Neural cell (in vitro differentiated cells): ENCODE data around the gene LCE3E. TPM values are rescaled to one million over a fixed set of nuclear protein-coding genes. Genes with fewer than 3 reads are reported as not detected.

Experiments
- H2AFZ ChIP-seq: fragments of 200-600, 300-800 bp; sonication (generic), shearing (Covaris generic); 2 replicates; pipeline ENCODE4 v1.6.0; 2014; ENCODE audit warnings: low read depth, mild to moderate bottlenecking, antibody characterized with exemption, low read length, moderate library complexity
- H3F3A ChIP-seq: fragments of 200-600 bp; shearing (Covaris generic); 2 replicates; pipeline ENCODE4 v1.6.1; 2016; ENCODE audit warnings: mild to moderate bottlenecking, moderate library complexity, mixed read lengths, antibody characterized with exemption, low read length; ENCODE audit not compliant: insufficient read depth, poor library complexity, severe bottlenecking
- H3K27ac ChIP-seq: fragments of 200-600, 300-800 bp; sonication (generic), shearing (Covaris generic); 2 replicates; pipeline ENCODE4 v1.5.1; 2014; ENCODE audit warnings: mild to moderate bottlenecking, low read length, moderate library complexity
- H3K27me3 ChIP-seq: fragments of 300-800, 200-600 bp; sonication (generic), shearing (Covaris generic); 2 replicates; pipeline ENCODE4 v1.6.0; 2014; ENCODE audit warnings: mild to moderate bottlenecking, low read depth, low read length, moderate library complexity; ENCODE audit not compliant: insufficient read depth
- H3K36me3 ChIP-seq: fragments of 300-800, 200-600 bp; sonication (generic), shearing (Covaris generic); 2 replicates; pipeline ENCODE4 v1.5.1; 2014; ENCODE audit warnings: mild to moderate bottlenecking, antibody characterized with exemption, low read length, moderate library complexity; ENCODE audit not compliant: insufficient read depth
- H3K4me2 ChIP-seq: fragments of 300-800, 200-600 bp; sonication (generic), shearing (Covaris generic); 2 replicates; pipeline ENCODE4 v1.6.0; 2014; ENCODE audit warnings: mild to moderate bottlenecking, low read length
- H3K4me3 ChIP-seq: fragments of 300-800, 200-600 bp; sonication (generic), shearing (Covaris generic); 2 replicates; pipeline ENCODE4 v1.5.1; 2014; ENCODE audit warnings: mild to moderate bottlenecking, low read length, moderate library complexity
- H3K79me2 ChIP-seq: fragments of 200-600 bp; shearing (Covaris generic); replicated peaks from 2 replicates; pipeline ENCODE4 v1.6.0; 2014; ENCODE audit warnings: mild to moderate bottlenecking, low read length, moderate library complexity; ENCODE audit not compliant: insufficient read depth
- H3K9ac ChIP-seq: fragments of 300-800, 200-600 bp; sonication (generic), shearing (Covaris generic); 2 replicates; pipeline ENCODE4 v1.6.1; 2016; ENCODE audit warnings: mild to moderate bottlenecking, low read length, mixed read lengths
- H3K9me2 ChIP-seq: fragments of 200-600 bp; shearing (Covaris generic); 2 replicates; pipeline ENCODE4 v1.6.1; 2016; ENCODE audit warnings: mild to moderate bottlenecking, low read length, mixed read lengths; ENCODE audit not compliant: insufficient read depth
- H3K9me3 ChIP-seq: fragments of 200-600, 300-800 bp; sonication (generic), shearing (Covaris generic); 2 replicates; pipeline ENCODE4 v1.6.1; 2016; ENCODE audit warnings: mild to moderate bottlenecking, mixed run types, low read length, moderate library complexity, mixed read lengths
- H4K20me1 ChIP-seq: fragments of 200-600 bp; shearing (Covaris generic); 2 replicates; pipeline ENCODE4 v1.6.1; 2016; ENCODE audit warnings: mild to moderate bottlenecking, mixed run types; ENCODE audit not compliant: insufficient read depth
- EP300 ChIP-seq: fragments of 450-650 bp; conservative IDR thresholded peaks from 2 replicates; pipeline ENCODE4 v1.6.1; 2014; ENCODE audit warnings: antibody characterized with exemption, mild to moderate bottlenecking, moderate library complexity; ENCODE audit not compliant: poor library complexity, severe bottlenecking
- EZH2 ChIP-seq: fragments of 200-600, 300-800 bp; shearing (Covaris generic), sonication (generic); IDR thresholded peaks from 2 replicates; pipeline ENCODE4 v1.6.1; 2014; ENCODE audit warnings: antibody characterized with exemption, low read length, borderline replicate concordance, mild to moderate bottlenecking; ENCODE audit not compliant: insufficient read depth, poor library complexity, severe bottlenecking
- MXI1 ChIP-seq: fragments of 450-650 bp; conservative IDR thresholded peaks from 2 replicates; pipeline ENCODE4 v1.6.1; 2014; ENCODE audit warnings: antibody characterized with exemption, mild to moderate bottlenecking; ENCODE audit not compliant: poor library complexity, severe bottlenecking
- POLR2AphosphoS5 ChIP-seq: IDR thresholded peaks from 2 replicates; pipeline ENCODE4 v1.6.1; 2012
- RAD21 ChIP-seq: fragments of 450-650 bp; conservative IDR thresholded peaks from 2 replicates; pipeline ENCODE4 v1.6.1; 2014; ENCODE audit warnings: antibody characterized with exemption, mild to moderate bottlenecking, moderate library complexity
- SMC3 ChIP-seq: fragments of 450-650 bp; conservative IDR thresholded peaks from 2 replicates; pipeline ENCODE4 v1.6.1; 2014; ENCODE audit warnings: antibody characterized with exemption, mild to moderate bottlenecking, moderate library complexity; ENCODE audit not compliant: poor library complexity
- TAF1 ChIP-seq: IDR thresholded peaks from 2 replicates; pipeline ENCODE4 v1.6.1; 2012; ENCODE audit warnings: low read depth
- polyA plus RNA-seq: library from polyadenylated mRNA; depleted of rRNA; stranded (reverse); fragments of >200 nt; gene quantifications from 2 replicates; pipeline ENCODE4 v1.2.3, GENCODE V29; 2014
- TF ChIP-seq, protein P1 (sequence below): IDR thresholded peaks from 2 replicates; pipeline ENCODE4 v1.6.1; 2012; ENCODE audit warnings: borderline replicate concordance
- TF ChIP-seq, protein P2 (sequence below): fragments of 450-650 bp; IDR thresholded peaks from 2 replicates; pipeline ENCODE4 v1.5.1; 2014; ENCODE audit warnings: antibody characterized with exemption, mild to moderate bottlenecking, moderate library complexity; ENCODE audit not compliant: poor library complexity, severe bottlenecking

LCE3E gene
- polyA plus RNA-seq, 1 donor from 2014 or later: not detected

DNA sequence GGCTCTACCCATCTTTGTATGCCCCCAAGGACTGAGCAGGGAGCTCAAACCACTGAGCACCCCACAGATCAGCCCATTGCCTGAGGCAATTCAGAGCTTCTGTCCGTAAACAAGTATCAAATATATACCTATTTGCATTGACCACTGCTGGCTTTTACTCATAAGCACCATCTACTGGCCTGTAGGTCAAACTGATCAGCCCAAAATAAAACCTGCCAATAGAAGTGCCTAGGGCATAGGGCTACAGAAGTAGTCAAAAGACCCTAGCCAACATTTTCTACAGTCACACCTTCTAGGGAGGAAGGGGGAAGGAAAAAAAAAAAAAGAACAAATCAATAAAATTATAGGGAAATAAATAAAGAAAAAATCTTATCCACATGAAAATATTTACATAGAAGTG, 19.0 kb upstream of the LCE3E start:
- Histone ChIP-seq H3K4me2 (no peak overlapping the region), H2AFZ (no peak overlapping the region), H3K9me3 (no peaks in the 10 kb centered on the region), H3K36me3 (no peaks in the 10 kb centered on the region), H3K9ac (no peak overlapping the region), H3F3A (no peaks in the 10 kb centered on the region), H3K9me2 (no peaks in the 10 kb centered on the region), H4K20me1 (no peaks in the 10 kb centered on the region), H3K4me3 (no peak overlapping the region), H3K27me3 (no peaks in the 10 kb centered on the region), H3K27ac (no peak overlapping the region), H3K79me2 (no peaks in the 10 kb centered on the region)
- TF ChIP-seq POLR2AphosphoS5: no peak
- no peak for TF ChIP-seq EP300
- TF ChIP-seq, protein P1, sequence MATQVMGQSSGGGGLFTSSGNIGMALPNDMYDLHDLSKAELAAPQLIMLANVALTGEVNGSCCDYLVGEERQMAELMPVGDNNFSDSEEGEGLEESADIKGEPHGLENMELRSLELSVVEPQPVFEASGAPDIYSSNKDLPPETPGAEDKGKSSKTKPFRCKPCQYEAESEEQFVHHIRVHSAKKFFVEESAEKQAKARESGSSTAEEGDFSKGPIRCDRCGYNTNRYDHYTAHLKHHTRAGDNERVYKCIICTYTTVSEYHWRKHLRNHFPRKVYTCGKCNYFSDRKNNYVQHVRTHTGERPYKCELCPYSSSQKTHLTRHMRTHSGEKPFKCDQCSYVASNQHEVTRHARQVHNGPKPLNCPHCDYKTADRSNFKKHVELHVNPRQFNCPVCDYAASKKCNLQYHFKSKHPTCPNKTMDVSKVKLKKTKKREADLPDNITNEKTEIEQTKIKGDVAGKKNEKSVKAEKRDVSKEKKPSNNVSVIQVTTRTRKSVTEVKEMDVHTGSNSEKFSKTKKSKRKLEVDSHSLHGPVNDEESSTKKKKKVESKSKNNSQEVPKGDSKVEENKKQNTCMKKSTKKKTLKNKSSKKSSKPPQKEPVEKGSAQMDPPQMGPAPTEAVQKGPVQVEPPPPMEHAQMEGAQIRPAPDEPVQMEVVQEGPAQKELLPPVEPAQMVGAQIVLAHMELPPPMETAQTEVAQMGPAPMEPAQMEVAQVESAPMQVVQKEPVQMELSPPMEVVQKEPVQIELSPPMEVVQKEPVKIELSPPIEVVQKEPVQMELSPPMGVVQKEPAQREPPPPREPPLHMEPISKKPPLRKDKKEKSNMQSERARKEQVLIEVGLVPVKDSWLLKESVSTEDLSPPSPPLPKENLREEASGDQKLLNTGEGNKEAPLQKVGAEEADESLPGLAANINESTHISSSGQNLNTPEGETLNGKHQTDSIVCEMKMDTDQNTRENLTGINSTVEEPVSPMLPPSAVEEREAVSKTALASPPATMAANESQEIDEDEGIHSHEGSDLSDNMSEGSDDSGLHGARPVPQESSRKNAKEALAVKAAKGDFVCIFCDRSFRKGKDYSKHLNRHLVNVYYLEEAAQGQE: no peak
- no peak for TF ChIP-seq SMC3
- no peak for TF ChIP-seq TAF1
- TF ChIP-seq MXI1: no peak
- TF ChIP-seq EZH2: no peak
- TF ChIP-seq RAD21: no peak
- TF ChIP-seq, protein P2, sequence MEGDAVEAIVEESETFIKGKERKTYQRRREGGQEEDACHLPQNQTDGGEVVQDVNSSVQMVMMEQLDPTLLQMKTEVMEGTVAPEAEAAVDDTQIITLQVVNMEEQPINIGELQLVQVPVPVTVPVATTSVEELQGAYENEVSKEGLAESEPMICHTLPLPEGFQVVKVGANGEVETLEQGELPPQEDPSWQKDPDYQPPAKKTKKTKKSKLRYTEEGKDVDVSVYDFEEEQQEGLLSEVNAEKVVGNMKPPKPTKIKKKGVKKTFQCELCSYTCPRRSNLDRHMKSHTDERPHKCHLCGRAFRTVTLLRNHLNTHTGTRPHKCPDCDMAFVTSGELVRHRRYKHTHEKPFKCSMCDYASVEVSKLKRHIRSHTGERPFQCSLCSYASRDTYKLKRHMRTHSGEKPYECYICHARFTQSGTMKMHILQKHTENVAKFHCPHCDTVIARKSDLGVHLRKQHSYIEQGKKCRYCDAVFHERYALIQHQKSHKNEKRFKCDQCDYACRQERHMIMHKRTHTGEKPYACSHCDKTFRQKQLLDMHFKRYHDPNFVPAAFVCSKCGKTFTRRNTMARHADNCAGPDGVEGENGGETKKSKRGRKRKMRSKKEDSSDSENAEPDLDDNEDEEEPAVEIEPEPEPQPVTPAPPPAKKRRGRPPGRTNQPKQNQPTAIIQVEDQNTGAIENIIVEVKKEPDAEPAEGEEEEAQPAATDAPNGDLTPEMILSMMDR: no peak

DNA sequence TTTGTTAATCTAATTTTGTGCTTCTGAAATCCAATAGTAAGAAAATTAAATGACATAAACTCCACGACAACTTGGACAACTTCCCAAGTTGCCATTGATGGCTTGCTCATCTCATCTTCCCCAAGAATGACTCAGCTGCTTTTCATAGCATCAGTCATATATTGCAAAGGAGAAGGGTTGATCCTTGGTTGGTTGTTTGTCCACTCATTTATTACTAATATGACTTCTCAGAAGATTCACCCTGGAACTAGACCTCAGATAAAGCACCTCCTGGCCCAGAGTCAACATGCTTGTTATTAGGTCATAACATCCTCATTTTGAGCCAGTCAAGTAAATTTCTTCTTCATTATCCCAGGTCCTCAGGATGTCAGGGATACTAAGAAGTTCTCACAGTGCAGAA, 16.1 kb upstream of the LCE3E start:
- TF ChIP-seq TAF1 (no peak), MXI1 (no peak), RAD21 (no peak), POLR2AphosphoS5 (no peak), EZH2 (no peak), EP300 (no peak), SMC3 (no peak)
- TF ChIP-seq, protein P1: no peak
- TF ChIP-seq, protein P2: no peak
- Histone ChIP-seq H3F3A (no peaks in the 10 kb centered on the region), H3K4me2 (no peak overlapping the region), H3K9me3 (no peaks in the 10 kb centered on the region), H3K27ac (no peak overlapping the region), H3K36me3 (no peaks in the 10 kb centered on the region), H2AFZ (no peak overlapping the region), H3K27me3 (no peaks in the 10 kb centered on the region), H3K9ac (no peak overlapping the region), H3K9me2 (no peaks in the 10 kb centered on the region), H4K20me1 (no peaks in the 10 kb centered on the region), H3K4me3 (no peak overlapping the region), H3K79me2 (no peaks in the 10 kb centered on the region)
